Natural killer cell (primary cell): Measurements from ENCODE around the gene NME3. TPM values are rescaled to one million over a fixed set of nuclear protein-coding genes. Genes with fewer than 3 reads are reported as not detected.
A peak's percentile ranks its signal among the peaks of the same experiment; 100 is the strongest.

Experiments used
- ATAC-seq, 3 donors: fragments of 150-1000 bp in 2 of 3; fragments of 200-7000 bp in 1 of 3; cut with Tn5 transposase; 1 replicate in 1 of 3; 2 replicates in 2 of 3; pipeline ENCODE4 v1.10.0; 2021; ENCODE audit warnings: mild to moderate bottlenecking in 2 of 3, moderate library complexity in 2 of 3
- DNase-seq, 2 donors: peaks; one replicate each; pipeline versions ENCODE4 v3.0.0 to v3.0.0-alpha.2; 2013 to 2021; ENCODE audit warnings: mixed read lengths in 1 of 2
- H3K27ac ChIP-seq: one replicate; pipeline ENCODE4 v1.5.1; 2013; ENCODE audit warnings: mild to moderate bottlenecking, low read length
- H3K27me3 ChIP-seq: one replicate; pipeline ENCODE4 v1.6.1; 2013; ENCODE audit warnings: low read length; ENCODE audit not compliant: control insufficient read depth, insufficient read depth
- H3K36me3 ChIP-seq: one replicate; pipeline ENCODE4 v1.6.1; 2013; ENCODE audit warnings: low read length; ENCODE audit not compliant: control insufficient read depth, insufficient read depth
- H3K4me1 ChIP-seq: one replicate; pipeline ENCODE4 v1.6.1; 2013; ENCODE audit warnings: low read length; ENCODE audit not compliant: control insufficient read depth, insufficient read depth
- H3K4me3 ChIP-seq: one replicate; pipeline ENCODE4 v1.5.1; 2013; ENCODE audit warnings: low read length
- H3K9me3 ChIP-seq: one replicate; pipeline ENCODE4 v1.6.1; 2013; ENCODE audit warnings: low read length; ENCODE audit not compliant: control insufficient read depth, insufficient read depth
- H3K27ac Mint-ChIP-seq, 2 donors: one replicate each; pipeline ENCODE4 v1.8.0; 2022; ENCODE audit warnings: mild to moderate bottlenecking in 2 of 2, mixed read lengths in 2 of 2, moderate library complexity in 1 of 2
- H3K27me3 Mint-ChIP-seq, 2 donors: one replicate each; pipeline ENCODE4 v1.8.0; 2022; ENCODE audit warnings: low read depth in 2 of 2, mixed read lengths in 2 of 2
- H3K36me3 Mint-ChIP-seq: one replicate; pipeline ENCODE4 v1.8.0; 2022; ENCODE audit warnings: mixed read lengths
- H3K4me1 Mint-ChIP-seq, 2 donors: one replicate each; pipeline ENCODE4 v1.8.0; 2022; ENCODE audit warnings: mixed read lengths in 2 of 2
- H3K4me3 Mint-ChIP-seq: one replicate; pipeline ENCODE4 v1.8.0; 2022; ENCODE audit warnings: mild to moderate bottlenecking, moderate library complexity, mixed read lengths
- H3K9me3 Mint-ChIP-seq, 2 donors: one replicate each; pipeline ENCODE4 v1.8.0; 2022; ENCODE audit warnings: mixed read lengths in 2 of 2
- CTCF ChIP-seq: fragments of 200-600 bp; IDR thresholded peaks from one replicate; pipeline ENCODE4 v1.8.0; 2022; ENCODE audit warnings: antibody characterized with exemption
- WGBS: methylation state at CpG from one replicate; pipeline ENCODE4 v1.1.7; 2013; ENCODE audit warnings: missing lambda C conversion rate; ENCODE audit not compliant: insufficient coverage; 5-methylcytosine and 5-hydroxymethylcytosine counted together
- intact Hi-C: fragments of 100-400 bp; cut with micrococcal nuclease; formaldehyde crosslinking; loops from one replicate; pipeline ENCODE4 v1.14.2; 2022
- total RNA-seq, 4 donors: library from RNA; stranded (reverse); fragments of 120-200 nt in 1 of 4; gene quantifications; one replicate each; pipeline versions ENCODE4 v1.2.3 to v1.2.4, GENCODE V29; 2013 to 2022

The NME3 gene
- total RNA-seq, 3 donors from 2014 or later (not counting 1 experiment from before 2014, with no cell fraction given): 40.6 to 50.3 (median 46.2) TPM

GRCh38 chr16:1724491-1724890 lies 46.9 kb downstream of the NME3 start:
- no peaks in the 10 kb centered on the region for H3K27me3 ChIP-seq
- no peak for TF ChIP-seq CTCF
- H3K4me3 ChIP-seq: no peak overlapping the region
- intact Hi-C loops: no loop called here
- no peak overlapping the region for H3K27ac ChIP-seq
- no peak for ATAC-seq
- H3K4me1 ChIP-seq: peaks cover 47% of the 10 kb centered on the region
- Mint-ChIP-seq H3K27ac (no peak overlapping the region), H3K9me3 (no peaks in the 10 kb centered on the region), H3K27me3 (no peaks in the 10 kb centered on the region), H3K4me3 (no peak overlapping the region), H3K4me1 (peaks cover 31 to 32% of the 10 kb centered on the region in 2 donors), H3K36me3 (no peaks in the 10 kb centered on the region)
- peaks cover 39% of the 10 kb centered on the region for H3K36me3 ChIP-seq
- DNase-seq: no peak
- no peaks in the 10 kb centered on the region for H3K9me3 ChIP-seq
- WGBS: 97% methylated on average over 12 of the region's 12 CpGs

GRCh38 chr16:1723450-1724147 lies 47.7 kb downstream of the NME3 start:
- Histone ChIP-seq H3K4me1 (peaks cover 56% of the 10 kb centered on the region), H3K4me3 (no peak overlapping the region), H3K27ac (peak overlapping the region; percentile 43), H3K27me3 (no peaks in the 10 kb centered on the region), H3K9me3 (no peaks in the 10 kb centered on the region), H3K36me3 (peaks cover 32% of the 10 kb centered on the region)
- H3K4me1 Mint-ChIP-seq: peaks cover 38 to 41% of the 10 kb centered on the region in 2 donors
- no peaks in the 10 kb centered on the region for H3K27me3 Mint-ChIP-seq
- H3K36me3 Mint-ChIP-seq: no peaks in the 10 kb centered on the region
- H3K4me3 Mint-ChIP-seq: peak overlapping the region; percentile 80
- intact Hi-C loops: loop anchor here (1.0 kb wide), 1 partner anchor 11 kb away; no protein-coding TSS in a partner anchor
- ATAC-seq (peak; percentile 46 to 60 (median 51)), DNase-seq (peak in 1 of 2 donors; percentile 73)
- H3K27ac Mint-ChIP-seq: peak overlapping the region; percentile 70 to 85
- no peaks in the 10 kb centered on the region for H3K9me3 Mint-ChIP-seq
- whole genome bisulfite sequencing: 65% methylated on average over 6 of the region's 6 CpGs
- peak; percentile 81 for TF ChIP-seq CTCF

GRCh38 chr16:1721372-1721771 lies 50.0 kb downstream of the NME3 start:
- H3K4me3 Mint-ChIP-seq: no peak overlapping the region
- H3K27ac Mint-ChIP-seq: peak overlapping the region; percentile 70 to 85

More at GRCh38 chr16:1721372-1721771, 50.0 kb downstream of the NME3 start:
- Mint-ChIP-seq H3K9me3 (no peaks in the 10 kb centered on the region), H3K27me3 (no peaks in the 10 kb centered on the region), H3K4me1 (peaks cover 31 to 33% of the 10 kb centered on the region in 2 donors), H3K36me3 (no peaks in the 10 kb centered on the region)
- H3K27ac ChIP-seq: no peak overlapping the region
- DNase-seq (no peak), ATAC-seq (no peak)
- no peak for TF ChIP-seq CTCF
- no peaks in the 10 kb centered on the region for H3K9me3 ChIP-seq
- H3K4me1 ChIP-seq: peaks cover 57% of the 10 kb centered on the region
- 94% methylated on average over 9 of the region's 9 CpGs for WGBS
- intact Hi-C loops: no loop called here
- no peak overlapping the region for H3K4me3 ChIP-seq
- H3K27me3 ChIP-seq: no peaks in the 10 kb centered on the region
- peaks cover 14% of the 10 kb centered on the region for H3K36me3 ChIP-seq

Other genes starting within 250 kb of the NME3 start
- 10 to 100 TPM in 1 of 3 donors, 1 to 10 TPM in 2; 3.3 to 14.1 (median 7.8) TPM for gene TMEM204, start 237.9 kb downstream of the NME3 start, total RNA-seq
- 1 to 10 TPM; 6.5 to 8.9 (median 6.5) TPM for gene IFT140, start 159.5 kb downstream of the NME3 start, total RNA-seq
- 10 to 100 TPM; 47.8 to 49.8 (median 49.6) TPM for gene CRAMP1, start 159.2 kb downstream of the NME3 start, total RNA-seq
- 10 to 100 TPM; 12.2 to 28.4 (median 14.2) TPM for gene JPT2, start 93.3 kb downstream of the NME3 start, total RNA-seq
- 100 to 1,000 TPM; 272 to 291 (median 285) TPM for gene MAPK8IP3, start 65.3 kb downstream of the NME3 start, total RNA-seq
- gene EME2, start 1.3 kb upstream of the NME3 start, total RNA-seq: 10 to 100 TPM; 30.0 to 33.8 (median 30.1) TPM
- gene MRPS34, start 1.6 kb upstream of the NME3 start, total RNA-seq: 10 to 100 TPM; 26.5 to 42.0 (median 41.4) TPM
- gene SPSB3, start 11.0 kb upstream of the NME3 start, total RNA-seq: 100 to 1,000 TPM; 100 to 122 (median 110) TPM
- gene NUBP2, start 11.4 kb upstream of the NME3 start, total RNA-seq: 10 to 100 TPM; 39.5 to 51.9 (median 49.4) TPM
- 1 to 10 TPM in 1 of 3 donors, under 1 TPM in 2; 0.47 to 1.1 (median 0.70) TPM for gene IGFALS, start 22.2 kb upstream of the NME3 start, total RNA-seq
- gene HAGH, start 55.3 kb upstream of the NME3 start, total RNA-seq: 10 to 100 TPM; 27.8 to 38.4 (median 37.5) TPM
- 10 to 100 TPM in 1 of 3 donors, 1 to 10 TPM in 2; 5.3 to 10.6 (median 7.4) TPM for gene FAHD1, start 55.7 kb upstream of the NME3 start, total RNA-seq
- not detected for gene MEIOB, start 100.6 kb upstream of the NME3 start, total RNA-seq
- not detected for gene HS3ST6, start 146.9 kb upstream of the NME3 start, total RNA-seq
- gene MSRB1, start 171.7 kb upstream of the NME3 start, total RNA-seq: 10 to 100 TPM; 10.8 to 19.9 (median 14.8) TPM
- gene RPL3L, start 183.1 kb upstream of the NME3 start, total RNA-seq: not detected
- gene NDUFB10, start 188.0 kb upstream of the NME3 start, total RNA-seq: 10 to 100 TPM; 54.5 to 61.1 (median 59.5) TPM
- 1,000 to 10,000 TPM; 1,124 to 1,385 (median 1,274) TPM for gene RPS2, start 193.3 kb upstream of the NME3 start, total RNA-seq
- not detected for gene RNF151, start 195.3 kb upstream of the NME3 start, total RNA-seq
- 10 to 100 TPM; 25.1 to 28.9 (median 28.1) TPM for gene TBL3, start 200.5 kb upstream of the NME3 start, total RNA-seq
- not detected for gene NOXO1, start 209.9 kb upstream of the NME3 start, total RNA-seq
- gene GFER, start 212.7 kb upstream of the NME3 start, total RNA-seq: 10 to 100 TPM; 23.8 to 29.5 (median 24.6) TPM
- gene SYNGR3, start 218.4 kb upstream of the NME3 start, total RNA-seq: 10 to 100 TPM; 10.3 to 19.3 (median 19.1) TPM
- gene ZNF598, start 238.3 kb upstream of the NME3 start, total RNA-seq: 10 to 100 TPM; 56.1 to 71.6 (median 58.2) TPM
- under 1 TPM in 1 of 3 donors, not detected in 2; 0.80 TPM for gene NPW, start 248.2 kb upstream of the NME3 start, total RNA-seq